CD14-positive monocyte (primary cell): ENCODE results near the gene SPATA25. TPM values are rescaled to one million over a fixed set of nuclear protein-coding genes. Genes with fewer than 3 reads are reported as not detected.

Experiments used
- DNase-seq, 3 donors: peaks; one replicate each; pipeline ENCODE4 v3.0.0-alpha.2; 2011 to 2022
- H2AFZ ChIP-seq: 2 replicates; pipeline ENCODE4 v1.6.0; 2012; ENCODE audit warnings: mild to moderate bottlenecking, low read depth, low read length, inconsistent platforms; ENCODE audit not compliant: insufficient read depth, poor library complexity, severe bottlenecking
- H3K27ac ChIP-seq, 2 donors: 1 replicate in 1 of 2; 2 replicates in 1 of 2; pipeline ENCODE4 v1.5.1; 2012 to 2013; ENCODE audit warnings: low read length in 2 of 2, control low read depth in 1 of 2, inconsistent platforms in 1 of 2, low read depth in 1 of 2, mild to moderate bottlenecking in 1 of 2
- H3K27me3 ChIP-seq, 2 donors: one replicate each; pipeline versions ENCODE4 v1.6.0 to v1.6.1; 2011 to 2013; ENCODE audit warnings: low read length in 2 of 2; ENCODE audit not compliant: control insufficient read depth in 2 of 2, insufficient read depth in 2 of 2
- H3K36me3 ChIP-seq, 2 donors: replicated peaks in 1 of 2; 1 replicate in 1 of 2; 2 replicates in 1 of 2; pipeline versions ENCODE4 v1.5.1 to v1.6.1; 2012 to 2013; ENCODE audit warnings: low read length in 2 of 2, control low read depth in 1 of 2, inconsistent platforms in 1 of 2, mild to moderate bottlenecking in 1 of 2; ENCODE audit not compliant: insufficient read depth in 2 of 2, control insufficient read depth in 1 of 2
- H3K4me1 ChIP-seq, 2 donors: 1 replicate in 1 of 2; 2 replicates in 1 of 2; pipeline versions ENCODE4 v1.5.1 to v1.6.1; 2012 to 2013; ENCODE audit warnings: low read length in 2 of 2, control low read depth in 1 of 2, inconsistent platforms in 1 of 2, mild to moderate bottlenecking in 1 of 2, moderate library complexity in 1 of 2; ENCODE audit not compliant: insufficient read depth in 2 of 2, control insufficient read depth in 1 of 2
- H3K4me2 ChIP-seq: replicated peaks from 2 replicates; pipeline ENCODE3; 2012; ENCODE audit warnings: low read length, moderate library complexity, mild to moderate bottlenecking; ENCODE audit not compliant: poor library complexity, severe bottlenecking; ENCODE audit errors: extremely low read depth
- H3K4me3 ChIP-seq, 3 experiments: fragments of 200-600 bp in 1 of 3; sonication (generic) in 1 of 3; replicated peaks in 1 of 3; 1 replicate in 2 of 3; 2 replicates in 1 of 3; pipeline ENCODE4 v1.5.1; 2011 to 2013; ENCODE audit warnings: low read length in 3 of 3, mild to moderate bottlenecking in 3 of 3, control low read depth in 2 of 3, low read depth in 2 of 3, inconsistent platforms in 1 of 3, moderate library complexity in 1 of 3
- H3K79me2 ChIP-seq: 2 replicates; pipeline ENCODE4 v1.6.0; 2012; ENCODE audit warnings: mild to moderate bottlenecking, control low read depth, inconsistent platforms, low read length, moderate library complexity; ENCODE audit not compliant: insufficient read depth
- H3K9ac ChIP-seq: 2 replicates; pipeline ENCODE4 v1.6.0; 2017; ENCODE audit warnings: low read length, mild to moderate bottlenecking; ENCODE audit not compliant: insufficient read depth, poor library complexity, severe bottlenecking
- H3K9me3 ChIP-seq, 2 donors: replicated peaks in 1 of 2; 1 replicate in 1 of 2; 2 replicates in 1 of 2; pipeline versions ENCODE4 v1.5.1 to v1.6.1; 2012 to 2013; ENCODE audit warnings: low read length in 2 of 2, control low read depth in 1 of 2; ENCODE audit not compliant: control insufficient read depth in 1 of 2, insufficient read depth in 1 of 2
- H4K20me1 ChIP-seq: 2 replicates; pipeline ENCODE4 v1.6.0; 2012; ENCODE audit warnings: mild to moderate bottlenecking, low read length, control low read depth, moderate library complexity; ENCODE audit not compliant: insufficient read depth
- H3K27ac Mint-ChIP-seq, 7 donors: one replicate each; pipeline ENCODE4 v1.8.0; 2020; ENCODE audit warnings: mild to moderate bottlenecking in 7 of 7, mixed read lengths in 7 of 7, moderate library complexity in 6 of 7, inconsistent platforms in 2 of 7
- H3K27me3 Mint-ChIP-seq, 3 donors: one replicate each; pipeline ENCODE4 v1.8.0; 2021 to 2022; ENCODE audit warnings: low read depth in 3 of 3, mild to moderate bottlenecking in 3 of 3, mixed read lengths in 3 of 3, moderate library complexity in 3 of 3, inconsistent platforms in 1 of 3
- H3K36me3 Mint-ChIP-seq, 2 donors: one replicate each; pipeline ENCODE4 v1.8.0; 2020; ENCODE audit warnings: mixed read lengths in 2 of 2, inconsistent platforms in 1 of 2, mild to moderate bottlenecking in 1 of 2
- H3K4me1 Mint-ChIP-seq: one replicate; pipeline ENCODE4 v1.8.0; 2020; ENCODE audit warnings: mild to moderate bottlenecking, mixed read lengths
- H3K4me3 Mint-ChIP-seq, 2 donors: one replicate each; pipeline ENCODE4 v1.8.0; 2020; ENCODE audit warnings: mild to moderate bottlenecking in 2 of 2, mixed read lengths in 2 of 2, moderate library complexity in 1 of 2
- H3K9me3 Mint-ChIP-seq, 7 donors: one replicate each; pipeline ENCODE4 v1.8.0; 2020 to 2022; ENCODE audit warnings: mixed read lengths in 7 of 7, mild to moderate bottlenecking in 6 of 7, moderate library complexity in 6 of 7, inconsistent platforms in 2 of 7
- CTCF ChIP-seq: fragments of 200-600 bp; IDR thresholded peaks from one replicate; pipeline ENCODE4 v1.8.0; 2022; ENCODE audit warnings: antibody characterized with exemption, mild to moderate bottlenecking
- WGBS: methylation state at CpG from one replicate; pipeline ENCODE4 v1.1.5; 2013; ENCODE audit warnings: missing lambda C conversion rate; ENCODE audit not compliant: insufficient coverage; 5-methylcytosine and 5-hydroxymethylcytosine counted together
- intact Hi-C, 2 donors: fragments of 100-400 bp; cut with micrococcal nuclease; formaldehyde crosslinking; loops; one replicate each; pipeline versions ENCODE4 v1.15.0 to v1.15.1; 2023
- polyA plus RNA-seq, 3 donors: library from polyadenylated mRNA; depleted of rRNA in 1 of 3; unstranded in 2 of 3; stranded (reverse) in 1 of 3; fragments of 300-500 nt in 2 of 3; fragments of >200 nt in 1 of 3; fragmentation: Illumina TruSeq in 2 of 3; gene quantifications; 1 replicate in 2 of 3; 2 replicates in 1 of 3; pipeline ENCODE4 v1.2.3, GENCODE V29; 2012 to 2021

SPATA25 gene
- polyA plus RNA-seq, 3 donors, result 0.76 TPM; not detected in 2

DNA sequence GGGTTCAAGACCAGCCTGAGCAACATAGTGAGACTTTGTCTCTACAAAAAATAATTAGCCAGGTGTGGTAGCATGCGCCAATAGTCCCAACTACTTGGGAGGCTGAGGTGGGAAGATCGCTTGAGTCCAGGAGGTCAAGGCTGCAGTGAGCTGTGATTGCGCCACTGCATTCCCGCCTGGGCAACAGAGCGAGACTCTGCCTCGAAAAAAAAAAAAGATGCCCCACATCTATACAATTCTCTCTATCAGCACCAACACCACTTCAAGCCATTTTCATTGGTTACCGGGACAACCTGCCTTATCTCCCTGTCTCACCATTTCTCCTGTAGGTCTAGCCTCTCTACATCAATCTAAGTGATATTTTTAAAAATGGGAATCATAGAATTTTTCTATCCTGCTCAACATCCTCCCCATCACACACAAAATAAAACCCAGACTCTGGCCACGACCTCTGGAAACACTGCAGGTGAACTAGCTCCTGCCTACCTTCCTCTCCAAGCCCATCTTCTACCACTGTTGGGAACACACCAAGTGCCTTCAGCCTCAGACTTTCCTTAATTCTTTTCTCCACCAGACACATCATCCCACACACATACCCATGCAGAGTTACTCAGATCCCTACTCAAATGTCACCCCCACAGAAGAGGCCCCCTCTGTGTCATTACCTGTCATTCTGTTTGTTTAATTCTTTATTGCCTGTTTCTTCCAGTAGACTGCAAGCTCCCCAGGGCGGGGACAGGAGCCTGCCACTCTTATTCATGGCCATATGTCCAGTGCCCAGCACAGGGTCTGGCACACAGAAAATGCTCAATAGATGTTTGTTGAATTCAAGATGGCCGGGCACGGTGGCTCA lies 34.1 kb upstream of the SPATA25 start:
- intact Hi-C loops, result no loop called here
- peaks cover 22% of the 10 kb centered on the region for H3K4me1 Mint-ChIP-seq
- H3K4me3 ChIP-seq, result no peak overlapping the region
- H3K4me3 Mint-ChIP-seq, result no peak overlapping the region
- no peaks in the 10 kb centered on the region for H3K9me3 ChIP-seq
- no peaks in the 10 kb centered on the region for H3K36me3 ChIP-seq
- H2AFZ ChIP-seq, result no peak overlapping the region
- peaks cover 6 to 20% (median 10%) of the 10 kb centered on the region in 3 donors for H3K27me3 Mint-ChIP-seq
- TF ChIP-seq CTCF, result no peak
- WGBS, result 96% methylated on average over 2 of the region's 11 CpGs
- H3K27me3 ChIP-seq, result no peaks in the 10 kb centered on the region
- no peak overlapping the region for H3K27ac ChIP-seq
- no peak overlapping the region for H3K4me2 ChIP-seq
- peaks cover 0 to 2% (median 0%) of the 10 kb centered on the region in 7 donors for H3K9me3 Mint-ChIP-seq
- no peaks in the 10 kb centered on the region for H3K36me3 Mint-ChIP-seq
- H3K4me1 ChIP-seq, result peaks cover 14 to 20% of the 10 kb centered on the region in 2 donors
- no peaks in the 10 kb centered on the region for H4K20me1 ChIP-seq
- no peak overlapping the region for H3K9ac ChIP-seq
- no peak for DNase-seq
- H3K27ac Mint-ChIP-seq, result peak overlapping the region in 1 of 7 donors; percentile 0
- no peaks in the 10 kb centered on the region for H3K79me2 ChIP-seq

GRCh38 chr20:45920462-45921336 lies 33.3 kb upstream of the SPATA25 start:
- Mint-ChIP-seq H3K4me1 (peaks cover 22% of the 10 kb centered on the region), H3K27ac (peak overlapping the region in 2 of 7 donors; percentile 16 to 73), H3K36me3 (no peaks in the 10 kb centered on the region), H3K9me3 (peaks cover 0 to 2% (median 0%) of the 10 kb centered on the region in 7 donors), H3K27me3 (peaks cover 6 to 20% (median 10%) of the 10 kb centered on the region in 3 donors), H3K4me3 (no peak overlapping the region)
- H3K79me2 ChIP-seq, result no peaks in the 10 kb centered on the region
- H2AFZ ChIP-seq, result no peak overlapping the region
- no peaks in the 10 kb centered on the region for H3K36me3 ChIP-seq
- DNase-seq, result peak in 2 of 3 donors; percentile 39 to 78
- TF ChIP-seq CTCF, result no peak
- intact Hi-C loops, result no loop called here
- no peaks in the 10 kb centered on the region for H4K20me1 ChIP-seq
- H3K27ac ChIP-seq, result no peak overlapping the region
- H3K4me2 ChIP-seq, result no peak overlapping the region
- no peak overlapping the region for H3K4me3 ChIP-seq
- no peaks in the 10 kb centered on the region for H3K9me3 ChIP-seq
- no peaks in the 10 kb centered on the region for H3K27me3 ChIP-seq
- H3K4me1 ChIP-seq, result peaks cover 16 to 20% of the 10 kb centered on the region in 2 donors
- WGBS, result 58% methylated on average over 5 of the region's 9 CpGs
- H3K9ac ChIP-seq, result no peak overlapping the region
